IPS-11a (cell line): ENCODE measurements around the gene CLDN10.
A peak's percentile ranks its signal among the peaks of the same experiment; 100 is the strongest.
"Not testable (repeated sequence)": the region's sequence is repeated elsewhere in the genome, so short reads cannot be mapped to it uniquely, and the experiment has no call there.

ENCODE experiments used
- H3K4me3 ChIP-seq: one replicate; pipeline ENCODE4 v1.5.1; 2013; ENCODE audit warnings: low read depth, low read length, control low read depth

CLDN10 gene, protein sequence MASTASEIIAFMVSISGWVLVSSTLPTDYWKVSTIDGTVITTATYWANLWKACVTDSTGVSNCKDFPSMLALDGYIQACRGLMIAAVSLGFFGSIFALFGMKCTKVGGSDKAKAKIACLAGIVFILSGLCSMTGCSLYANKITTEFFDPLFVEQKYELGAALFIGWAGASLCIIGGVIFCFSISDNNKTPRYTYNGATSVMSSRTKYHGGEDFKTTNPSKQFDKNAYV

GRCh38 chr13:95552539-95553441, at the start of gene CLDN10:
Gene CLDN10 (plus strand): TSS chr13:95552720. CDS start chr13:95552754, 34 bp downstream.
- H3K4me3 ChIP-seq, result peak within 1 kb of the TSS; percentile 83

DNA sequence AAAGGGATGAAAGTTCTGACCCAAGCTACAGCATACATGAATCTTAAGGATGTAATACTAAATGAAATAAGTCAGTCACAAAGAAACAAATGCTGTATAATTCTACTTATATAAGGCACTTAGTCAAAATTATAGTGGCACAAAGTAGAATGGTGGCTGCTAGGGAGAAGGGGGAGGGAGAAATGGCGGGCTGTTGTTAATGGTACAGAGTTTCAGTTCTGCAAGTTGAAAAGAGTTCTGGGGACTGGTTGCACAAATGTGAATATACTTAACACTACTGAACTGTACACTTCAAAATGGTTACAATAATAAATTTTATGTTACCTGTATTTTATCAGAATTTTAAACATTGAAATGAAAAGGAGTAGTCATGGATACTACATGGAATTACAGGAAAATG, 48.9 kb upstream of the CLDN10 start:
- H3K4me3 ChIP-seq, result no peak overlapping the region

DNA sequence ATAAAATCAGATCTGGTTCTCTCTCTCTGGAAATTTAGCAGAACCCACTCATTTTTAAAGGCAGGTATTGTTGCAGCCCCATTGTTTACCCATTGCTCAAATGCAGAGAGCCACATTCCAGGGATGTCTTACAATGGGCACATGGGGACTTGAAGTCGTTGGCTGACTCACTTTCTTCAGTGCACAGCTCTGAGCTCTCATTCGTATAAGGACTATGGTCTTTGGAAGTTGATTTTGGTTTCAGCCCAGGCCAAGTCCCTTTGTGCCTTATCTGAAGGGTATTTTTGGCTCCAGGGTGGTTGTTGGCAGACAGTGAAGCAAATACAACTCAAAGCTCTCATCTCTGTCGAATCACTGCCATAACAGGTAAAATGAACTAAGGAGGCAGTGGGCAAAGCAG, 47.3 kb upstream of the CLDN10 start:
- no peak overlapping the region for H3K4me3 ChIP-seq

DNA sequence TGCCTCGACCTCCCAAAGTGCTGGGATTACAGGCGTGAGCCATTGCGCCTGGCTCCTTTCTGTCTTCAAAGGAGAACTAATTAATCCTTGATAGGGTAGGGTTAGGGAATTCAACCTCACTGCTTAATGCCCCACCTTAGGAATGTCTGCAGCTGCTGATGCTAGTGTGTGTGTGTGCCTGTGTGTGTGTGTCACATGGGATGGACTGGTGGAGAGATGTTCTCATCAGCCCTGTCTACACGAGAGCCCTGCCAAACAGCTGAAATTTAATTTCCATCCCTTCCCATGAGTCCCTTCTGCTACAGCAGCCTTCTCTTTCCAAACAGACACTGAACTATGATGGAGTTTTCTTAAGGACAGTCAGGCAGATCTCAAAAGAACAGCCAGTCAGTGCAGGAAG, 46.5 kb upstream of the CLDN10 start:
- no peak overlapping the region for H3K4me3 ChIP-seq

- H3K4me3 ChIP-seq, result no peak overlapping the region
Measured at GRCh38 chr13:95507991-95508390, 44.5 kb upstream of the CLDN10 start.

DNA sequence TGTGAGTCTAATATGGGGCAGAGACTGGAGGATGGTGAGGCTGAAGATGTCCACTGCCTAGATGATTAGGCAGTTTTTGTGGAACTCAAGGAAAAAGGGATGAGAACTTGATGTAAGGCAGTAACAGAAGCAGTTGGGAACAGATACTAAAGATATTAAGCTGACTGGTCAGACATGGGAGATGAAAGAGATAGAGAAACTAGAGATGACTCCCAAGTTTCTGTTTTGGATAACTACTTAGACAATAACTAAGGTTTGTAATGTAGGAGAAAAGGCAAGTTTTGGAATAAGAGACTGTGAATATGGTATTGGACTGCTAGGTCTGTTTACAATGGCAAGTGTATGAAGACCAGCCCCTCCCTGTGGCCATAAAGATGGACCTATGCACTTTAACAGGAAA, 43.5 kb upstream of the CLDN10 start:
- H3K4me3 ChIP-seq, result no peak overlapping the region

GRCh38 chr13:95509521-95510310, 42.8 kb upstream of the CLDN10 start:
- H3K4me3 ChIP-seq, result no peak overlapping the region

GRCh38 chr13:95510950-95511349, 41.6 kb upstream of the CLDN10 start:
- no peak overlapping the region for H3K4me3 ChIP-seq

DNA sequence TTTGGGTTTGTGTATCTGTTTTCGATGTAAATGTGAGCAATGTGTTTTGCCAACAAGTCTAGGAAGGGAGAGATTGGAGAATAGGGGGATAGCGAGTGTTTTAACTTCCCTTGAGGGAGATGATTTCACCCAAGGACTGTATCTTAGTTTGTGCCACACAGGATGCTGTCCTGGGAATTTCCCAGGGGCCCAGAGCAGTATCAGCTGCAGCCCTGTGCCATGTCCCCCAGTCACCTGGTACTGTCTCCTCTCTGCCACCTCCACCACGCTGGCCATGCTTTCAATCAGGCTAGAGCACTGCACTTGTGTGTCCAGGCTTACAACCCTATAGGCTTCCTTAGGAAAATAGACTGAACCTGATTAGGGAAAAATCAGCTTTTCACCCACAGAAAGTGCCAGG, 40.1 kb upstream of the CLDN10 start:
- H3K4me3 ChIP-seq, result no peak overlapping the region

DNA sequence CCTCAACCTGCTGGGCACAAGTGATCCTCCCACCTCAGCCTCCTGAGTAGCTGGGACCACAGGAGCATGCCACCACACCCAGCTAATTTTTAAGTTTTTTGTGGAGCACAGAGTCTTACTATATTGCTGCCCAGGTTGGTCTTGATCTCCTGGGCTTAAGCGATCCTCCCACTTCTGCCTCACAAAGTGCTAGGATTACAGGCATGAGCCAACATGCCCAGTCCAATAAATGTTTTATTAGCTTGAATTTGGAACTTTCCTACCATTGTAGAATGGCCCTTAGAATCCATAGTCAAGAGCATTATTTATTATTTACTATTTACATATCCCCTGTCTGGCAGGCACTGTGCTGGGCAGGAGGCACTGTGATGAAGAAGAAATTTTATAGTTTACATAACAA, 39.6 kb upstream of the CLDN10 start:
- H3K4me3 ChIP-seq, result no peak overlapping the region

- H3K4me3 ChIP-seq, result not testable (repeated sequence)
Measured at GRCh38 chr13:95515606-95516005, 36.9 kb upstream of the CLDN10 start.

DNA sequence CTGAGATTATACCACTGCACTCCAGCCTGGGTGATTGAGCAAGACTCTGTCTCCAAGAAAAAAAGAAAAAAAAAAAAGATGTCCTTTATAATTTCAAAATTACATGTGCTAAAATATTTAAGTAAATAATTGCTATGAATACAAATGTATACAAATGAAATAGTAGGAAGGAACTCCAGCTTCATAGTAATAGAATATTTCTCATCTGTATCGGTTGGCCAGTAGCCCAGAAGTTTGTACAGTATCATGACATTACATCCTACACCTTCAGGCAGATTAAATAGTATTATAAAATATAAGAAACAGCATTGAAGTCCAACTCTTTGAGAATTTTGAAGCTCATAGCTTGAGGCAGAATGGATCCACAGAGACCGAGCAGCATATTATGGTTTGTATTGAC, 36.5 kb upstream of the CLDN10 start:
- no peak overlapping the region for H3K4me3 ChIP-seq

- H3K4me3 ChIP-seq, result no peak overlapping the region
Measured at GRCh38 chr13:95516492-95516891, 36.0 kb upstream of the CLDN10 start.

DNA sequence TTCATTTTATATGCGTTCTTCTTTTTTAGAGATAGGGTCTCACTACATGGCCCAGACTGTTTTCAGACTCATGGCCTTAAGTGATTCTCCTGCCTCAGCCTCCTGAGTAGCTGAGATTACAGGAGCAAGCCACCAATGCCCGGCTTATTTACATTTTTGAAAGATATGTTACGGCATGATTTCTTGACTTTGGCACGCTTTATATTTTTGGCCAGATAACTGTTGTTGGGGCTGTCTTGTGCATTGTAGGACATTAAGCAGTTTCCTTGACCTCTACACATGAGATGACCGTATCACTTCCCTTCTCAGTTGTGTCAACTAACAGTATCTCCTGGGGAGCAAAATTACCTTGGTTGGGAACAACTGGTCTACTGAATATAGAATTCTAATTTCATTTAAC, 28.9 kb upstream of the CLDN10 start:
- no peak overlapping the region for H3K4me3 ChIP-seq

- no peak overlapping the region for H3K4me3 ChIP-seq
Measured at GRCh38 chr13:95524264-95524901, 28.1 kb upstream of the CLDN10 start.

DNA sequence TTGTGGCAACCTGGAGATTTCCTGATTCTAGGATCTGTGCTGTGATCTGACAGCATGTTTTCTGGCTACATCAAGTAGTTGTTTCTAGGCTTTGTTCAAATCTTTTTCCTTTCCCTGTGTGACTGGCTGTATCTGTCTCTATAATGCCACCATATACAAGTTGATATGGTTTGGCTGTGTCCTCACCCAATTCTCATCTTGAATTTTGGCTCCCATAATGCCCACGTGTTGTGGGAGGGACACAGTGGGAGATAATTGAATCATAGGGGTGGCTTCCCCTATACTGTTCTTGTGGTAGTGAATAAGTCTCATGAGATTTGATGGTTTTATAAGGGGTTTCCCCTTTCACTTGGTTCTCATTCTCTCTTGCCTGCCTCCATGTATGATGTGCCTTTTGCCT, 24.6 kb upstream of the CLDN10 start:
- H3K4me3 ChIP-seq, result no peak overlapping the region

- H3K4me3 ChIP-seq, result no peak overlapping the region
Measured at GRCh38 chr13:95530178-95530577, 22.3 kb upstream of the CLDN10 start.

DNA sequence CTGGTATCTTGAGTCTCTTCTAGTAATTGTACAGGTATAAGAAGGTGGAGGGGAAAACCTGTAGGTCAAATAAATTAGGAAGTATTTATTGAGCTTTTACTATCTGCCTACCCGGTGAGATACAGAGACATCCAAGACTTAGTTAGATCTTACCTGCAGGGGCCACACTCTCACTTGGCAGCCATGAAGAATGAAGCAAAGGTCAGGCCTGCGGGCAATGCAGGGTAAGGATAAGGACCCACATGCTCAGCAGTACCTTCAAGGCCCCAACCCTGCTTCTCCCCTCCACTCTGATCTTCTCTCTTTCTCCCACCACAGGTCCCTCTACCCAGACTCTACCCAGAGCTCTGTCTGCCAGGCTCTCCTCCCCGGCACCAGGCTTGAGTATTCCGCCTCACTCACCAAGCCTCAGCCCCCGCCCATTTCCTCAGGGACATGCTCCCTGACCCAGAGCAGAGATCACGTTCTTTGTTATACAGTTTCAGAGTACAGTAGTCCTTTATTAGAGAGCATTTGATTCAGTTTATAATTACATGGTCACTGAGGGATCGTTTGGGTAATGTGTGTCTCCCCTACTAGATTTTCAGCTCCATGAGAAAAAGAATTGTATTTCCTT, 18.9 kb upstream of the CLDN10 start:
- H3K4me3 ChIP-seq, result no peak overlapping the region

- H3K4me3 ChIP-seq, result no peak overlapping the region
Measured at GRCh38 chr13:95535243-95535642, 17.3 kb upstream of the CLDN10 start.

GRCh38 chr13:95536632-95537241, 15.8 kb upstream of the CLDN10 start:
- H3K4me3 ChIP-seq, result no peak overlapping the region
